ENCODE results near the gene NEK1.

NEK1 gene

GRCh38 chr4:169650227-169650936 lies 38.0 kb upstream of the NEK1 start:
- Histone ChIP-seq H3K27me3 (ENCODE audit: control insufficient read depth, insufficient read depth, low read length) (no peaks in the 10 kb centered on the region), H3K36me3 (ENCODE audit: control insufficient read depth, insufficient read depth, low read length) (0 out of 2 replicates have a peak, but pooled peaks cover 3% of the 10 kb centered on the region), H3K9ac (ENCODE audit: low read depth, low read length) (no peak overlapping the region), H3K4me3 (ENCODE audit: low read depth, low read length) (no peak overlapping the region), H3K9me3 (ENCODE audit: control insufficient read depth, insufficient read depth, low read length) (no peaks in the 10 kb centered on the region), H3K4me1 (ENCODE audit: control insufficient read depth, insufficient read depth, low read length) (no peaks in the 10 kb centered on the region), H3K27ac (ENCODE audit: low read depth, low read length) (no peak overlapping the region)

- Histone ChIP-seq H3K27ac (ENCODE audit: low read depth, low read length) (no peak overlapping the region), H3K9me3 (ENCODE audit: control insufficient read depth, insufficient read depth, low read length) (no peaks in the 10 kb centered on the region), H3K9ac (ENCODE audit: low read depth, low read length) (no peak overlapping the region), H3K4me1 (ENCODE audit: control insufficient read depth, insufficient read depth, low read length) (no peaks in the 10 kb centered on the region), H3K27me3 (ENCODE audit: control insufficient read depth, insufficient read depth, low read length) (no peaks in the 10 kb centered on the region), H3K36me3 (ENCODE audit: control insufficient read depth, insufficient read depth, low read length) (peaks cover 9% of the 10 kb centered on the region; the same call in 1 of the 2 replicates), H3K4me3 (ENCODE audit: low read depth, low read length) (no peak overlapping the region)
Measured at GRCh38 chr4:169649545-169650226, 37.3 kb upstream of the NEK1 start.

- no peaks in the 10 kb centered on the region for H3K4me1 ChIP-seq (ENCODE audit: control insufficient read depth, insufficient read depth, low read length)
- peaks cover 10% of the 10 kb centered on the region for H3K36me3 ChIP-seq (ENCODE audit: control insufficient read depth, insufficient read depth, low read length)
- H3K9ac ChIP-seq (ENCODE audit: low read depth, low read length): no peak overlapping the region
- no peaks in the 10 kb centered on the region for H3K27me3 ChIP-seq (ENCODE audit: control insufficient read depth, insufficient read depth, low read length)
- H3K9me3 ChIP-seq (ENCODE audit: control insufficient read depth, insufficient read depth, low read length): no peaks in the 10 kb centered on the region
- H3K4me3 ChIP-seq (ENCODE audit: low read depth, low read length): no peak overlapping the region
- no peak overlapping the region for H3K27ac ChIP-seq (ENCODE audit: low read depth, low read length)
Measured at GRCh38 chr4:169645627-169646026, 33.2 kb upstream of the NEK1 start.

GRCh38 chr4:169644802-169645201 lies 32.4 kb upstream of the NEK1 start:
- H3K4me1 ChIP-seq (ENCODE audit: control insufficient read depth, insufficient read depth, low read length): no peaks in the 10 kb centered on the region

GRCh38 chr4:169640261-169640870 lies 28.0 kb upstream of the NEK1 start:
- Histone ChIP-seq H3K4me3 (ENCODE audit: low read depth, low read length) (no peak overlapping the region), H3K27ac (ENCODE audit: low read depth, low read length) (no peak overlapping the region), H3K9ac (ENCODE audit: low read depth, low read length) (no peak overlapping the region), H3K27me3 (ENCODE audit: control insufficient read depth, insufficient read depth, low read length) (no peaks in the 10 kb centered on the region), H3K9me3 (ENCODE audit: control insufficient read depth, insufficient read depth, low read length) (no peaks in the 10 kb centered on the region), H3K4me1 (ENCODE audit: control insufficient read depth, insufficient read depth, low read length) (no peaks in the 10 kb centered on the region), H3K36me3 (ENCODE audit: control insufficient read depth, insufficient read depth, low read length) (peaks cover 47% of the 10 kb centered on the region)

More at GRCh38 chr4:169644802-169645201, 32.4 kb upstream of the NEK1 start:
- H3K27me3 ChIP-seq (ENCODE audit: control insufficient read depth, insufficient read depth, low read length): no peaks in the 10 kb centered on the region
- peaks cover 16% of the 10 kb centered on the region for H3K36me3 ChIP-seq (ENCODE audit: control insufficient read depth, insufficient read depth, low read length)
- no peaks in the 10 kb centered on the region for H3K9me3 ChIP-seq (ENCODE audit: control insufficient read depth, insufficient read depth, low read length)
- H3K4me3 ChIP-seq (ENCODE audit: low read depth, low read length): no peak overlapping the region
- H3K9ac ChIP-seq (ENCODE audit: low read depth, low read length): no peak overlapping the region
- H3K27ac ChIP-seq (ENCODE audit: low read depth, low read length): no peak overlapping the region

GRCh38 chr4:169634975-169635374 lies 22.6 kb upstream of the NEK1 start:
- H3K4me3 ChIP-seq (ENCODE audit: low read depth, low read length): no peak overlapping the region
- H3K27ac ChIP-seq (ENCODE audit: low read depth, low read length): no peak overlapping the region
- H3K36me3 ChIP-seq (ENCODE audit: control insufficient read depth, insufficient read depth, low read length): peaks cover 35% of the 10 kb centered on the region

GRCh38 chr4:169632896-169633295 lies 20.5 kb upstream of the NEK1 start:
- Histone ChIP-seq H3K9ac (ENCODE audit: low read depth, low read length) (no peak overlapping the region), H3K9me3 (ENCODE audit: control insufficient read depth, insufficient read depth, low read length) (no peaks in the 10 kb centered on the region), H3K4me3 (ENCODE audit: low read depth, low read length) (no peak overlapping the region), H3K27me3 (ENCODE audit: control insufficient read depth, insufficient read depth, low read length) (no peaks in the 10 kb centered on the region), H3K27ac (ENCODE audit: low read depth, low read length) (no peak overlapping the region), H3K36me3 (ENCODE audit: control insufficient read depth, insufficient read depth, low read length) (peaks cover 21% of the 10 kb centered on the region), H3K4me1 (ENCODE audit: control insufficient read depth, insufficient read depth, low read length) (no peaks in the 10 kb centered on the region)

More at GRCh38 chr4:169634975-169635374, 22.6 kb upstream of the NEK1 start:
- H3K9me3 ChIP-seq (ENCODE audit: control insufficient read depth, insufficient read depth, low read length): no peaks in the 10 kb centered on the region
- no peaks in the 10 kb centered on the region for H3K4me1 ChIP-seq (ENCODE audit: control insufficient read depth, insufficient read depth, low read length)
- H3K27me3 ChIP-seq (ENCODE audit: control insufficient read depth, insufficient read depth, low read length): no peaks in the 10 kb centered on the region
- H3K9ac ChIP-seq (ENCODE audit: low read depth, low read length): no peak overlapping the region

GRCh38 chr4:169630069-169630468 lies 17.7 kb upstream of the NEK1 start:
- no peak overlapping the region for H3K9ac ChIP-seq (ENCODE audit: low read depth, low read length)
- no peaks in the 10 kb centered on the region for H3K9me3 ChIP-seq (ENCODE audit: control insufficient read depth, insufficient read depth, low read length)
- H3K4me3 ChIP-seq (ENCODE audit: low read depth, low read length): no peak overlapping the region
- H3K4me1 ChIP-seq (ENCODE audit: control insufficient read depth, insufficient read depth, low read length): no peaks in the 10 kb centered on the region
- H3K27me3 ChIP-seq (ENCODE audit: control insufficient read depth, insufficient read depth, low read length): no peaks in the 10 kb centered on the region
- no peaks in the 10 kb centered on the region for H3K36me3 ChIP-seq (ENCODE audit: control insufficient read depth, insufficient read depth, low read length)
- no peak overlapping the region for H3K27ac ChIP-seq (ENCODE audit: low read depth, low read length)

- H3K9me3 ChIP-seq (ENCODE audit: control insufficient read depth, insufficient read depth, low read length): no peaks in the 10 kb centered on the region
- H3K27ac ChIP-seq (ENCODE audit: low read depth, low read length): no peak overlapping the region
- H3K36me3 ChIP-seq (ENCODE audit: control insufficient read depth, insufficient read depth, low read length): no peaks in the 10 kb centered on the region
- no peaks in the 10 kb centered on the region for H3K4me1 ChIP-seq (ENCODE audit: control insufficient read depth, insufficient read depth, low read length)
- no peak overlapping the region for H3K9ac ChIP-seq (ENCODE audit: low read depth, low read length)
- no peaks in the 10 kb centered on the region for H3K27me3 ChIP-seq (ENCODE audit: control insufficient read depth, insufficient read depth, low read length)
- no peak overlapping the region for H3K4me3 ChIP-seq (ENCODE audit: low read depth, low read length)
Measured at GRCh38 chr4:169628579-169628978, 16.2 kb upstream of the NEK1 start.

- no peaks in the 10 kb centered on the region for H3K36me3 ChIP-seq (ENCODE audit: control insufficient read depth, insufficient read depth, low read length)
- no peaks in the 10 kb centered on the region for H3K27me3 ChIP-seq (ENCODE audit: control insufficient read depth, insufficient read depth, low read length)
- no peaks in the 10 kb centered on the region for H3K9me3 ChIP-seq (ENCODE audit: control insufficient read depth, insufficient read depth, low read length)
- H3K9ac ChIP-seq (ENCODE audit: low read depth, low read length): no peak overlapping the region
- H3K4me1 ChIP-seq (ENCODE audit: control insufficient read depth, insufficient read depth, low read length): peaks cover 4% of the 10 kb centered on the region; the same call in 1 of the 2 replicates
- no peak overlapping the region for H3K27ac ChIP-seq (ENCODE audit: low read depth, low read length)
- H3K4me3 ChIP-seq (ENCODE audit: low read depth, low read length): no peak overlapping the region
Measured at GRCh38 chr4:169627307-169627706, 14.9 kb upstream of the NEK1 start.

Data from HUES48 (cell line).